Neural progenitor cell (in vitro differentiated cells): ENCODE data around the gene FZD4. TPM values are rescaled to one million over a fixed set of nuclear protein-coding genes. Genes with fewer than 3 reads are reported as not detected.

Source experiments
- DNase-seq: peaks from one replicate; pipeline ENCODE4 v3.0.0-alpha.2; 2016; ENCODE audit warnings: low spot score
- H2AFZ ChIP-seq: fragments of 200-600 bp; sonication (generic); replicated peaks from 2 replicates; pipeline ENCODE4 v1.6.1; 2016; ENCODE audit warnings: antibody characterized with exemption
- H3F3A ChIP-seq: fragments of 200-600 bp; sonication (generic); 2 replicates; pipeline ENCODE4 v1.6.1; 2016; ENCODE audit warnings: antibody characterized with exemption, low read depth
- H3K27ac ChIP-seq: fragments of 200-600 bp; sonication (generic); 2 replicates; pipeline ENCODE4 v1.5.1; 2016; ENCODE audit warnings: mild to moderate bottlenecking
- H3K27me3 ChIP-seq: fragments of 200-600 bp; sonication (generic); 2 replicates; pipeline ENCODE4 v1.6.1; 2016; ENCODE audit warnings: mild to moderate bottlenecking, moderate library complexity
- H3K36me3 ChIP-seq: fragments of 200-600 bp; sonication (generic); 2 replicates; pipeline ENCODE4 v1.5.1; 2016
- H3K4me1 ChIP-seq: fragments of 200-600 bp; sonication (generic); 2 replicates; pipeline ENCODE4 v1.6.1; 2016; ENCODE audit warnings: mixed run types
- H3K4me2 ChIP-seq: fragments of 200-600 bp; sonication (generic); 2 replicates; pipeline ENCODE4 v1.6.1; 2016
- H3K4me3 ChIP-seq: fragments of 200-600 bp; sonication (generic); 2 replicates; pipeline ENCODE4 v1.5.1; 2016
- H3K79me2 ChIP-seq: fragments of 200-600 bp; sonication (generic); 2 replicates; pipeline ENCODE4 v1.6.1; 2016; ENCODE audit warnings: low read depth
- H3K9ac ChIP-seq: fragments of 200-600 bp; sonication (generic); 2 replicates; pipeline ENCODE4 v1.6.1; 2016
- H3K9me3 ChIP-seq: fragments of 200-600 bp; sonication (generic); 2 replicates; pipeline ENCODE4 v1.5.1; 2016; ENCODE audit warnings: low read depth
- H4K20me1 ChIP-seq: fragments of 200-600 bp; sonication (generic); 2 replicates; pipeline ENCODE4 v1.6.1; 2016; ENCODE audit warnings: low read depth
- H3K27ac Mint-ChIP-seq: 3 replicates; pipeline ENCODE4 v1.8.0; 2021; ENCODE audit warnings: mixed read lengths
- H3K27me3 Mint-ChIP-seq: 2 replicates; pipeline ENCODE4 v1.8.0; 2022; ENCODE audit warnings: low read depth, mild to moderate bottlenecking, inconsistent platforms, moderate library complexity, mixed read lengths; ENCODE audit not compliant: insufficient read depth
- H3K36me3 Mint-ChIP-seq: 3 replicates; pipeline ENCODE4 v1.8.0; 2021; ENCODE audit warnings: mixed read lengths
- H3K4me1 Mint-ChIP-seq: 3 replicates; pipeline ENCODE4 v1.8.0; 2021; ENCODE audit warnings: mixed read lengths
- H3K4me3 Mint-ChIP-seq: 3 replicates; pipeline ENCODE4 v1.8.0; 2021; ENCODE audit warnings: mild to moderate bottlenecking, moderate library complexity, mixed read lengths
- H3K9me3 Mint-ChIP-seq: 3 replicates; pipeline ENCODE4 v1.8.0; 2020; ENCODE audit warnings: mixed read lengths
- EZH2 ChIP-seq: fragments of 200-600 bp; sonication (generic); IDR thresholded peaks from 2 replicates; pipeline ENCODE4 v1.6.1; 2017; ENCODE audit warnings: antibody characterized with exemption, mild to moderate bottlenecking, moderate library complexity
- EZH2phosphoT487 ChIP-seq: fragments of 200-600 bp; sonication (generic); IDR thresholded peaks from 2 replicates; pipeline ENCODE4 v1.6.1; 2017; ENCODE audit warnings: antibody characterized with exemption
- total RNA-seq: library from RNA; depleted of rRNA; stranded (reverse); fragments of >200 nt; gene quantifications from 2 replicates; pipeline ENCODE4 v1.2.3, GENCODE V29; 2015; ENCODE audit warnings: low replicate concordance
- TF ChIP-seq, protein P1 (sequence below): fragments of 200-600 bp; sonication (generic); IDR thresholded peaks from 2 replicates; pipeline ENCODE4 v1.5.1; 2017; ENCODE audit warnings: antibody characterized with exemption, mild to moderate bottlenecking

FZD4 gene
- total RNA-seq, 1 donor from 2014 or later = 5.8 TPM

DNA sequence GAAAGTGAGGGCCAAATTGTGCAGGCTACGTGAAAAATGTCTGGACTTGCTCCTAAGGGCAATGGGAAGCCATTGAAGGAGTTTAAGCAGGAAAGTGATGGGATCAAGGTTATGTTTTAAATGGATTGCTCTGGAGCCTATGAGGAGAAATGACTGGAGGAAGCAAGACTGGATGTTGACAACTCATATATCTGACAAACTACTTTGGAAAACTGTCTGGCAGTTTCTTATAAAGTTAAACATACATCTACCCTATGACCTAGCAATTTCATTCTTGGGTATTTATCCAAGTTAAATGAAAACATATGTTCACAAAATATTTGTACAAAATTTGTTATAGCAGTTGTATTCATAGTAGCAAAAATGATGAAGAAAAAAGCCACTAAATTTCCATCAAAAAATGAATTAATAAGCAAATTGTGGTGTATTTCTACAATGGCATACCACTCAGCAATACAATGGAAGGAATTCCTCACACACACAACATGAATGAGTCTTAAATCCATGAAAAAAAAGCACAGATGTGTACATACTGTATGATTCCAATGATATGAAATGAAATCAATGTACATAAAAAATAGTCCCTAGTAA lies 24.1 kb downstream of the FZD4 start:
- H3K9me3 Mint-ChIP-seq = no peaks in the 10 kb centered on the region
- H3K36me3 ChIP-seq = no peaks in the 10 kb centered on the region
- H3K27ac ChIP-seq = no peak overlapping the region
- TF ChIP-seq EZH2 (no peak), EZH2phosphoT487 (no peak)
- TF ChIP-seq, protein P1, sequence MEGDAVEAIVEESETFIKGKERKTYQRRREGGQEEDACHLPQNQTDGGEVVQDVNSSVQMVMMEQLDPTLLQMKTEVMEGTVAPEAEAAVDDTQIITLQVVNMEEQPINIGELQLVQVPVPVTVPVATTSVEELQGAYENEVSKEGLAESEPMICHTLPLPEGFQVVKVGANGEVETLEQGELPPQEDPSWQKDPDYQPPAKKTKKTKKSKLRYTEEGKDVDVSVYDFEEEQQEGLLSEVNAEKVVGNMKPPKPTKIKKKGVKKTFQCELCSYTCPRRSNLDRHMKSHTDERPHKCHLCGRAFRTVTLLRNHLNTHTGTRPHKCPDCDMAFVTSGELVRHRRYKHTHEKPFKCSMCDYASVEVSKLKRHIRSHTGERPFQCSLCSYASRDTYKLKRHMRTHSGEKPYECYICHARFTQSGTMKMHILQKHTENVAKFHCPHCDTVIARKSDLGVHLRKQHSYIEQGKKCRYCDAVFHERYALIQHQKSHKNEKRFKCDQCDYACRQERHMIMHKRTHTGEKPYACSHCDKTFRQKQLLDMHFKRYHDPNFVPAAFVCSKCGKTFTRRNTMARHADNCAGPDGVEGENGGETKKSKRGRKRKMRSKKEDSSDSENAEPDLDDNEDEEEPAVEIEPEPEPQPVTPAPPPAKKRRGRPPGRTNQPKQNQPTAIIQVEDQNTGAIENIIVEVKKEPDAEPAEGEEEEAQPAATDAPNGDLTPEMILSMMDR = no peak
- peaks cover 23% of the 10 kb centered on the region for H3K4me1 Mint-ChIP-seq
- H3K9ac ChIP-seq = no peak overlapping the region
- H3K79me2 ChIP-seq = no peaks in the 10 kb centered on the region
- H2AFZ ChIP-seq = no peak overlapping the region
- DNase-seq = no peak
- H3K9me3 ChIP-seq = no peaks in the 10 kb centered on the region
- no peaks in the 10 kb centered on the region for H3F3A ChIP-seq
- no peaks in the 10 kb centered on the region for H3K36me3 Mint-ChIP-seq
- H3K4me3 ChIP-seq = no peak overlapping the region
- H3K27ac Mint-ChIP-seq = no peak overlapping the region
- H3K4me3 Mint-ChIP-seq = no peak overlapping the region
- no peak overlapping the region for H3K4me2 ChIP-seq
- H3K4me1 ChIP-seq = no peaks in the 10 kb centered on the region
- peaks cover 4% of the 10 kb centered on the region for H3K27me3 Mint-ChIP-seq
- no peaks in the 10 kb centered on the region for H4K20me1 ChIP-seq
- no peaks in the 10 kb centered on the region for H3K27me3 ChIP-seq

DNA sequence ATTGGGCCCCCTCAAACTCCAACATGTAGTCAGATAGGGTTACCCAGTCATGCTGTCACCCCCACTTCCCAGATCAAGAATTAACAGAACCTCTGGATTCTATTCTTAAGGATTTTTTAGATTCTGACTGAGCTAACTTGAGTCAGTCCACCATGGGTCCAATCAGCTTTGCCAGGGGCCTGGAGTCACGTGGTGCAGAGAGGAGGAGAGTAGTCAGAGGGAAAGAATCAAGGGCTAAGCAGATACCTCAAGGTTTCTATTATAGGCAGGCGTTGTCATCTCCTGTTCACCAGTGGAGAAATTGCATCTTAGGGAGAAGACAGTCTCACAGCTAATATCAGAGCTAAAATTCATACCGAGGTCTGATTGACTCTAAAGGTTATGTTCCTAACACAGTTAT lies 28.2 kb downstream of the FZD4 start:
- Histone ChIP-seq H3K27me3 (no peaks in the 10 kb centered on the region), H2AFZ (no peak overlapping the region), H4K20me1 (peaks cover 9% of the 10 kb centered on the region), H3K9ac (no peak overlapping the region), H3K4me1 (peaks cover 17% of the 10 kb centered on the region), H3K36me3 (no peaks in the 10 kb centered on the region), H3K79me2 (no peaks in the 10 kb centered on the region), H3F3A (peaks cover 19% of the 10 kb centered on the region), H3K4me3 (no peak overlapping the region), H3K27ac (no peak overlapping the region), H3K9me3 (no peaks in the 10 kb centered on the region), H3K4me2 (no peak overlapping the region)
- H3K27me3 Mint-ChIP-seq = peaks cover 2% of the 10 kb centered on the region
- TF ChIP-seq, protein P1 = no peak
- TF ChIP-seq EZH2phosphoT487 (no peak), EZH2 (no peak)
- no peak for DNase-seq
- peaks cover 22% of the 10 kb centered on the region for H3K4me1 Mint-ChIP-seq
- peaks cover 3% of the 10 kb centered on the region for H3K36me3 Mint-ChIP-seq
- H3K27ac Mint-ChIP-seq = no peak overlapping the region
- no peaks in the 10 kb centered on the region for H3K9me3 Mint-ChIP-seq
- no peak overlapping the region for H3K4me3 Mint-ChIP-seq

DNA sequence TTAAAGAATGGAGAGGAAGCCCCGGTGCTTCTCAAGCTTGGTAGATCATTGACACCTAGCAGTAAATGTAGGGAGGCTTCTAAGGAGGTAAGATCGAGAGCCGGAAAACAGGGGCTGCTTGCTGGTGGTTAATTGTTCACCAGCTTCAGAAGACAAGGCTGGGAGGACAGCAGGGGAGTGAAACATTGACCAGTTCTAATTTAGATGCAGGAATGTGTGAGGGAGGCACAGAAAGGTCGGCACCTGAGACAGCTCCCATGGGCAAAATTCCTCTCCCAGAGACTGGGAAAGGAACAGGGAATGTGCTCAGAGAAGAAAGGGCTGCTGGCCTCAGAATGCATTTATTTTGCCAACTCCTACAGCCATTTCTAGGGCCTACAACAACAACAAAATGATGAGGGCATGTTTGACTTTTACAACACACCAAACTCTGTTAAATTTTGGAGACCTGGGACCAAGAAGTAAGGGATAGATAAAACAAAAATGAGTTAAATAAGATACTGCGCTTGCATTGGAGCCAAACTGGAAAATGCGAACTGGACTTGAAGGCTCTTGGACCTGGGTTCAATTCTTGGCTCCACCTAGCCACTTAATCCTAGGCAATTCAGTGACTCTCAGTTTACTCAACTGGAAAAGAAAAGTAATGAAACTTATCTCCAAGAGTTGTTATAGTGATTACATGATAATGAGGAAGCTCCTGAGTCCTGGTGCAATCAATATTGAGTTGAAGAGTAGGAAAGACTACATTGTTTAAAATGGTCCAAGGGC lies 31.0 kb downstream of the FZD4 start:
- peaks cover 9% of the 10 kb centered on the region for H4K20me1 ChIP-seq
- Mint-ChIP-seq H3K27ac (no peak overlapping the region), H3K9me3 (no peaks in the 10 kb centered on the region), H3K4me1 (peaks cover 16% of the 10 kb centered on the region), H3K4me3 (no peak overlapping the region), H3K36me3 (peaks cover 3% of the 10 kb centered on the region), H3K27me3 (peaks cover 2% of the 10 kb centered on the region)
- H3F3A ChIP-seq = peaks cover 19% of the 10 kb centered on the region
- no peaks in the 10 kb centered on the region for H3K9me3 ChIP-seq
- H3K4me2 ChIP-seq = peak overlapping the region; percentile 61
- H3K36me3 ChIP-seq = no peaks in the 10 kb centered on the region
- TF ChIP-seq EZH2 (no peak), EZH2phosphoT487 (no peak)
- TF ChIP-seq, protein P1 = no peak
- peak; percentile 77 for DNase-seq
- no peak overlapping the region for H3K4me3 ChIP-seq
- peaks cover 20% of the 10 kb centered on the region for H3K4me1 ChIP-seq
- H2AFZ ChIP-seq = no peak overlapping the region
- peak overlapping the region; percentile 79 for H3K27ac ChIP-seq
- H3K9ac ChIP-seq = no peak overlapping the region
- H3K79me2 ChIP-seq = no peaks in the 10 kb centered on the region
- no peaks in the 10 kb centered on the region for H3K27me3 ChIP-seq
